ENCODE data around the gene WDR48. TPM values are rescaled to one million over a fixed set of nuclear protein-coding genes. Genes with fewer than 3 reads are reported as not detected.

Gene WDR48
- polyA plus RNA-seq, 12 donors: 23.2 to 59.7 (median 47.2) TPM; not detected in 1

GRCh38 chr3:39118931-39119660, 67.3 kb downstream of the WDR48 start:
- no peak for DNase-seq

- DNase-seq: no peak
Measured at GRCh38 chr3:39121621-39122020, 69.8 kb downstream of the WDR48 start.

- DNase-seq: no peak
Measured at GRCh38 chr3:39122813-39123212, 71.0 kb downstream of the WDR48 start.

- DNase-seq: no peak
Measured at GRCh38 chr3:39124876-39125840, 73.3 kb downstream of the WDR48 start.

GRCh38 chr3:39125841-39126500, 74.2 kb downstream of the WDR48 start:
- no peak for DNase-seq

GRCh38 chr3:39126532-39127071, 74.8 kb downstream of the WDR48 start:
- peak; percentile 45 for DNase-seq

- no peak for DNase-seq
Measured at GRCh38 chr3:39127269-39127907, 75.6 kb downstream of the WDR48 start.

GRCh38 chr3:39127908-39128304, 76.1 kb downstream of the WDR48 start:
- no peak for DNase-seq

GRCh38 chr3:39128951-39129350, 77.1 kb downstream of the WDR48 start:
- no peak for DNase-seq

- DNase-seq: no peak
Measured at GRCh38 chr3:39130026-39130425, 78.2 kb downstream of the WDR48 start.

GRCh38 chr3:39130693-39131265, 79.0 kb downstream of the WDR48 start:
- no peak for DNase-seq

- no peak for DNase-seq
Measured at GRCh38 chr3:39132096-39133092, 80.6 kb downstream of the WDR48 start.

GRCh38 chr3:39133093-39133490, 81.3 kb downstream of the WDR48 start:
- no peak for DNase-seq

- DNase-seq: no peak
Measured at GRCh38 chr3:39133822-39134221, 82.0 kb downstream of the WDR48 start.

GRCh38 chr3:39134305-39134704, 82.5 kb downstream of the WDR48 start:
- no peak for DNase-seq

GRCh38 chr3:39135170-39135805, 83.5 kb downstream of the WDR48 start:
- no peak for DNase-seq

GRCh38 chr3:39136533-39137434, 85.0 kb downstream of the WDR48 start:
- DNase-seq: no peak

GRCh38 chr3:39137435-39137936, 85.7 kb downstream of the WDR48 start:
- DNase-seq: no peak

All from muscle of arm (tissue), 12 donors.